ENCODE measurements around the gene CASP2. TPM values are rescaled to one million over a fixed set of nuclear protein-coding genes. Genes with fewer than 3 reads are reported as not detected.

CASP2 gene
- total RNA-seq, 4 donors from 2014 or later = 3.1 to 13.9 (median 4.1) TPM

DNA sequence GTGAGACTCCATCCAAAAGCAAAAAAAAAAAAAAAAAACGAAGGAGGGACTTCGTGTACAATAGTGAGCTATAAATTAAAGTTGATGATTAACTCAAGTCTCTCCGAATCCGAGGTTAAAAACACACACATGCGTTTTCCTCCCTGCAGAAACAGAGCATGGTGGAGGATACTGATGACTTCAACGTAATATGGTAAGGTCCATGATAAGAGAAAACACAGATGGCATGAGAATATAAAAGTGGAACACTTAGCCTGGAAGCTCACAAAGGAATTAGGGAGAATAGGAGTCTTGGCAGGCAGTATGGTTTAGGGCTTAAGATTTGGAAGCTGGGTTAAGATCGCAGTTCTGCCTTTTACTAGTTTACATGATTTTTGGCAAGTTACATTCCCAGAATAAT, 45.0 kb upstream of the CASP2 start:
- Histone ChIP-seq H3K4me1 (peaks cover 0 to 4% of the 10 kb centered on the region in 2 donors), H3K27me3 (no peaks in the 10 kb centered on the region), H3K9me3 (no peaks in the 10 kb centered on the region), H3K4me3 (no peak overlapping the region), H3K36me3 (no peaks in the 10 kb centered on the region), H3K27ac (no peak overlapping the region)
- ATAC-seq (no peak), DNase-seq (no peak)
- no peak for TF ChIP-seq POLR2A (IDR thresholded peaks at IDR 0.05)
- TF ChIP-seq, protein P1, sequence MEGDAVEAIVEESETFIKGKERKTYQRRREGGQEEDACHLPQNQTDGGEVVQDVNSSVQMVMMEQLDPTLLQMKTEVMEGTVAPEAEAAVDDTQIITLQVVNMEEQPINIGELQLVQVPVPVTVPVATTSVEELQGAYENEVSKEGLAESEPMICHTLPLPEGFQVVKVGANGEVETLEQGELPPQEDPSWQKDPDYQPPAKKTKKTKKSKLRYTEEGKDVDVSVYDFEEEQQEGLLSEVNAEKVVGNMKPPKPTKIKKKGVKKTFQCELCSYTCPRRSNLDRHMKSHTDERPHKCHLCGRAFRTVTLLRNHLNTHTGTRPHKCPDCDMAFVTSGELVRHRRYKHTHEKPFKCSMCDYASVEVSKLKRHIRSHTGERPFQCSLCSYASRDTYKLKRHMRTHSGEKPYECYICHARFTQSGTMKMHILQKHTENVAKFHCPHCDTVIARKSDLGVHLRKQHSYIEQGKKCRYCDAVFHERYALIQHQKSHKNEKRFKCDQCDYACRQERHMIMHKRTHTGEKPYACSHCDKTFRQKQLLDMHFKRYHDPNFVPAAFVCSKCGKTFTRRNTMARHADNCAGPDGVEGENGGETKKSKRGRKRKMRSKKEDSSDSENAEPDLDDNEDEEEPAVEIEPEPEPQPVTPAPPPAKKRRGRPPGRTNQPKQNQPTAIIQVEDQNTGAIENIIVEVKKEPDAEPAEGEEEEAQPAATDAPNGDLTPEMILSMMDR (IDR thresholded peaks at IDR 0.05 in 4 of 5, conservative IDR thresholded peaks at IDR 0.05 in 1 of 5) = no peak
- intact Hi-C loops (cut with DNase I; ENCODE audit: low total_unique reads) (loop anchor here (5.0 kb wide), 1 partner anchor 174 kb away; no protein-coding TSS in a partner anchor), in situ Hi-C loops (cut with MboI; ENCODE audit: low sequenced_read_pairs in 4 of 4) (loop anchor here in 3 of 4 donors (5.0 to 10.0 kb wide), 3 partner anchors 162 to 172 kb away; partner anchors contain the start of gene EPHA1 (in 1 of the 3))

DNA sequence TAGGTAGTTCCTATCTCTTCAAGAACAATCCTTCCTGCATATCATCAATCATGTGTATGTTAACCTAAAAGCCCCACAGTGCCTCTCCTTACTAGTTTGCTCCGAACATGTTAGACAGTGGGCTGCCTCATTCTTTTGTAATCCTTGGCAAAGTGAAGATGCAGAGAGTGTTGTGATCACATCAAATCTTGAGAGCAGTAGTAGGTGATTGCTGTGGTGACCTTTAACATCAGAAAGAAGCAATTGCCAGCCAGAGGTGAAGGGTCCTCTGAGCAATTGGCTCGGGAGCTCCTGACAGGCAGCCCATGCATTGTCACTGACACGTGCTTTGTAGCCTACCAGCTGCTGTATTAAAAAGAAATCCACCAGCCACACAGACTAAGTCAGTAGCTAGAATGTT, 44.5 kb upstream of the CASP2 start:
- intact Hi-C loops (cut with DNase I; ENCODE audit: low total_unique reads) = loop anchor here (5.0 kb wide), 1 partner anchor 174 kb away; no protein-coding TSS in a partner anchor
- H3K4me3 ChIP-seq = no peak overlapping the region
- DNase-seq = no peak
- no peaks in the 10 kb centered on the region for H3K36me3 ChIP-seq
- TF ChIP-seq, protein P1 (IDR thresholded peaks at IDR 0.05 in 4 of 5, conservative IDR thresholded peaks at IDR 0.05 in 1 of 5) = no peak
- no peak for TF ChIP-seq POLR2A (IDR thresholded peaks at IDR 0.05)
- no peak overlapping the region for H3K27ac ChIP-seq
- no peak for ATAC-seq
- peaks cover 0 to 4% of the 10 kb centered on the region in 2 donors for H3K4me1 ChIP-seq
- in situ Hi-C loops (cut with MboI; ENCODE audit: low sequenced_read_pairs in 4 of 4) = loop anchor here in 3 of 4 donors (5.0 to 10.0 kb wide), 3 partner anchors 161 to 171 kb away; partner anchors contain the start of gene EPHA1 (in 1 of the 3)
- H3K27me3 ChIP-seq = no peaks in the 10 kb centered on the region
- H3K9me3 ChIP-seq = no peaks in the 10 kb centered on the region

DNA sequence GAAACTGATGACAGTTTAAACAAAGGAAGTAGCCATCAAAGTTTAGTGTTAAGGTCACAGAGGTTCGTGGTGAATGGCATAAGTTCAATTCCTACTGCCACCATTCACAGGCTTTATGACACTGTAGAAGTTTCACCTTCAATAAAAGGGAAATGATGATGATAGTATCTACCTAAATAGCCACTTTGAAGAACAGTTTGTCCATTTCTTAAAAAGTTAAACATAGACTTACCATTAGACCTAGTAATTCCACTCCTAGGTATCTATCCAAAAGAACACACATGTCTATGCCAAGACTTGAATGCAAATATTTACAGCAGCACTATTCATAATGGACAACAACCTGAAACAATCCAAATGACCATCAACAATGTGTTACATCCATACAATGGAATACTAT, 43.8 kb upstream of the CASP2 start:
- ATAC-seq = no peak
- H3K27ac ChIP-seq = no peak overlapping the region
- no peak overlapping the region for H3K4me3 ChIP-seq
- TF ChIP-seq POLR2A (IDR thresholded peaks at IDR 0.05) = no peak
- TF ChIP-seq, protein P1 (IDR thresholded peaks at IDR 0.05 in 4 of 5, conservative IDR thresholded peaks at IDR 0.05 in 1 of 5) = no peak
- peaks cover 0 to 4% of the 10 kb centered on the region in 2 donors for H3K4me1 ChIP-seq
- in situ Hi-C loops (cut with MboI; ENCODE audit: low sequenced_read_pairs in 4 of 4) (loop anchor here in 3 of 4 donors (5.0 to 10.0 kb wide), 3 partner anchors 160 to 170 kb away; partner anchors contain the start of gene EPHA1 (in 1 of the 3)), intact Hi-C loops (cut with DNase I; ENCODE audit: low total_unique reads) (loop anchor here (5.0 kb wide), 1 partner anchor 173 kb away; no protein-coding TSS in a partner anchor)
- no peaks in the 10 kb centered on the region for H3K27me3 ChIP-seq
- no peaks in the 10 kb centered on the region for H3K9me3 ChIP-seq
- DNase-seq = no peak
- H3K36me3 ChIP-seq = no peaks in the 10 kb centered on the region

DNA sequence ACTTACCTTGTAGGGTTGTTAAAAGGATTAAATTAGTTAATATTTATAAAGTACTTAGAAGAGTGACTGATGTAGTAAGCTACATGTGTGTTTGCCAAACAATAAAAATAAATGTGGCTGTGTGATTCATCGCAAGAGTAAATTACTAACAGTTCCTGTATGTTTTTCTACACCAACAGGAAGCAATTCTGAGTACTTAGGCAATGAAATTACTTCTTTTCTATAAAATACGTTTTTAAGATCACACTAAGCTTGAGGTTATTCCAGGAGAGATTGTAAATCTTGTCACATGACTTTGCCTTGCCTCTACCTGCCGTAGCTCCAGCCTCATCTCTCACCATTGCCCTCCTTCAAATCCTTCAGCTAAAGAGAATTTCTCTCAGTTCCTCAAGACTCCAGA, 43.0 kb upstream of the CASP2 start:
- H3K4me1 ChIP-seq = peaks cover 0 to 4% of the 10 kb centered on the region in 2 donors
- in situ Hi-C loops (cut with MboI; ENCODE audit: low sequenced_read_pairs in 4 of 4) = loop anchor here in 2 of 4 donors (10.0 kb wide), 2 partner anchors 160 to 170 kb away; partner anchors contain the start of gene EPHA1 (in 1 of the 2)
- no peak for DNase-seq
- no peaks in the 10 kb centered on the region for H3K27me3 ChIP-seq
- H3K9me3 ChIP-seq = no peaks in the 10 kb centered on the region
- H3K27ac ChIP-seq = no peak overlapping the region
- intact Hi-C loops (cut with DNase I; ENCODE audit: low total_unique reads) = no loop called here
- no peak for ATAC-seq
- H3K36me3 ChIP-seq = no peaks in the 10 kb centered on the region
- TF ChIP-seq POLR2A (IDR thresholded peaks at IDR 0.05) = no peak
- TF ChIP-seq, protein P1 (IDR thresholded peaks at IDR 0.05 in 4 of 5, conservative IDR thresholded peaks at IDR 0.05 in 1 of 5) = no peak
- H3K4me3 ChIP-seq = no peak overlapping the region

Measured in gastrocnemius medialis (tissue), 4 donors.